Measurements from ENCODE around the gene ATP11A. TPM values are rescaled to one million over a fixed set of nuclear protein-coding genes. Genes with fewer than 3 reads are reported as not detected.

Gene ATP11A
- total RNA-seq, 2 donors from 2014 or later: 122 to 140 TPM

GRCh38 chr13:112933649-112934048 lies 243.8 kb downstream of the ATP11A start:
- no peak overlapping the region for H3K9ac ChIP-seq (ENCODE audit: extremely low read depth, low read length, poor library complexity, severe bottlenecking)
- peaks cover 9% of the 10 kb centered on the region for H3K4me1 Mint-ChIP-seq
- H3K36me3 Mint-ChIP-seq (ENCODE audit: low read depth): peaks cover 5% of the 10 kb centered on the region
- H3K4me3 ChIP-seq (ENCODE audit: low read length): no peak overlapping the region
- H3K27me3 Mint-ChIP-seq (ENCODE audit: insufficient read depth): no peaks in the 10 kb centered on the region
- no peaks in the 10 kb centered on the region for H3K9me3 ChIP-seq (ENCODE audit: control insufficient read depth, low read length)
- no peak overlapping the region for H3K27ac Mint-ChIP-seq
- H3K27me3 ChIP-seq (ENCODE audit: control insufficient read depth, insufficient read depth, low read length, poor library complexity, severe bottlenecking): no peaks in the 10 kb centered on the region
- 94 to 100% methylated on average over 2 to 7 of the region's 7 CpGs for WGBS, 2 experiments (ENCODE audit: insufficient coverage in 1 of 2, insufficient read length in 1 of 2)
- no peaks in the 10 kb centered on the region for H3K4me1 ChIP-seq (ENCODE audit: control insufficient read depth, insufficient read depth, low read length)
- peaks cover 5% of the 10 kb centered on the region for H3K9me3 Mint-ChIP-seq
- no peak overlapping the region for H3K4me3 Mint-ChIP-seq
- TF ChIP-seq CTCF (conservative IDR thresholded peaks at IDR 0.05): no peak
- no peak for DNase-seq
- H3K36me3 ChIP-seq (ENCODE audit: control insufficient read depth, insufficient read depth, low read length): no peaks in the 10 kb centered on the region
- H3K27ac ChIP-seq (ENCODE audit: low read depth, low read length): no peak overlapping the region

GRCh38 chr13:112934078-112934477 lies 244.2 kb downstream of the ATP11A start:
- TF ChIP-seq CTCF (conservative IDR thresholded peaks at IDR 0.05): no peak
- H3K4me1 Mint-ChIP-seq: peaks cover 5% of the 10 kb centered on the region
- H3K27me3 Mint-ChIP-seq (ENCODE audit: insufficient read depth): no peaks in the 10 kb centered on the region
- Histone ChIP-seq H3K27me3 (ENCODE audit: control insufficient read depth, insufficient read depth, low read length, poor library complexity, severe bottlenecking) (no peaks in the 10 kb centered on the region), H3K36me3 (ENCODE audit: control insufficient read depth, insufficient read depth, low read length) (no peaks in the 10 kb centered on the region), H3K9me3 (ENCODE audit: control insufficient read depth, low read length) (no peaks in the 10 kb centered on the region), H3K4me1 (ENCODE audit: control insufficient read depth, insufficient read depth, low read length) (no peaks in the 10 kb centered on the region), H3K4me3 (ENCODE audit: low read length) (no peak overlapping the region), H3K9ac (ENCODE audit: extremely low read depth, low read length, poor library complexity, severe bottlenecking) (no peak overlapping the region), H3K27ac (ENCODE audit: low read depth, low read length) (no peak overlapping the region)
- WGBS, 2 experiments (ENCODE audit: insufficient coverage in 1 of 2, insufficient read length in 1 of 2): 66 to 77% methylated on average over 3 to 6 of the region's 6 CpGs
- H3K36me3 Mint-ChIP-seq (ENCODE audit: low read depth): peaks cover 5% of the 10 kb centered on the region
- H3K4me3 Mint-ChIP-seq: no peak overlapping the region
- peaks cover 5% of the 10 kb centered on the region for H3K9me3 Mint-ChIP-seq
- no peak overlapping the region for H3K27ac Mint-ChIP-seq
- DNase-seq: no peak

Other genes with a start within 250 kb of the ATP11A start
- gene TUBGCP3, start 101.9 kb upstream of the ATP11A start, total RNA-seq: 10 to 100 TPM; 34.7 to 55.3 TPM

Data from endodermal cell (in vitro differentiated cells).